ENCODE measurements around the gene ATP5PO. TPM values are rescaled to one million over a fixed set of nuclear protein-coding genes. Genes with fewer than 3 reads are reported as not detected.

Gene ATP5PO
- total RNA-seq, 4 donors from 2014 or later: 184 to 354 (median 297) TPM

DNA sequence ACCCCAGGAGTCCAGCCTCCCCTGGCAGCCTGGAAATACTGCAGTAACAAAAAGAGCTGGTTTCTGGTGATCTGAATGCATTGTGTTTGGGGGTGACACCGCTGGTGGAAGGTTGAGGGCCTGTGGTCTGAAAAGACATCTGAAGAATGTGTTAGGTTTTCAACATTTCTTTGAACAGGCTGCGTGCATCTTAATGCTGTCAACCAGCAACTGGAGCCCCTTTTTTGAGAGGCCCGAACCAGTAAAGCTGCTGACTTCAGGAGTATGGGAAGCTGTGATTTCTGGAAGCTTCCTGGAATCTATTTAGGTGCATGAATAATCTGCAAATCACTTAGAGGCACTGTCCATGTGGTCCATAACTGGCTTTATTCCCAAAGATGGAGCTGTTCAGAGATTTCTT lies 17.0 kb downstream of the ATP5PO start:
- Histone ChIP-seq H3K27ac (peak overlapping the region in 2 of 4 donors; percentile 37 to 52), H3K27me3 (no peaks in the 10 kb centered on the region), H3K36me3 (peaks cover 0 to 36% (median 6%) of the 10 kb centered on the region in 3 donors), H3K4me3 (no peak overlapping the region), H3K4me1 (peaks cover 5 to 23% (median 11%) of the 10 kb centered on the region in 3 donors), H3K9me3 (no peaks in the 10 kb centered on the region)
- intact Hi-C loops (cut with DNase I): no loop called here
- no peak for DNase-seq
- WGBS, 2 donors: 77 to 78% methylated on average over 2 to 3 of the region's 3 CpGs
- TF ChIP-seq CTCF (IDR thresholded peaks at IDR 0.05) (no peak), POLR2A (IDR thresholded peaks at IDR 0.05) (no peak)

GRCh38 chr21:33897739-33898138 lies 17.9 kb downstream of the ATP5PO start:
- H3K27me3 ChIP-seq: no peaks in the 10 kb centered on the region
- no peak for TF ChIP-seq CTCF (IDR thresholded peaks at IDR 0.05)
- TF ChIP-seq POLR2A (IDR thresholded peaks at IDR 0.05): no peak
- WGBS, 2 donors: 86 to 99% methylated on average over 3 of the region's 3 CpGs
- no peak overlapping the region for H3K27ac ChIP-seq
- no peak overlapping the region for H3K4me3 ChIP-seq
- H3K9me3 ChIP-seq: no peaks in the 10 kb centered on the region
- peaks cover 0 to 27% (median 6%) of the 10 kb centered on the region in 3 donors for H3K36me3 ChIP-seq
- intact Hi-C loops (cut with DNase I): no loop called here
- peaks cover 5 to 23% (median 11%) of the 10 kb centered on the region in 3 donors for H3K4me1 ChIP-seq
- DNase-seq: no peak

DNA sequence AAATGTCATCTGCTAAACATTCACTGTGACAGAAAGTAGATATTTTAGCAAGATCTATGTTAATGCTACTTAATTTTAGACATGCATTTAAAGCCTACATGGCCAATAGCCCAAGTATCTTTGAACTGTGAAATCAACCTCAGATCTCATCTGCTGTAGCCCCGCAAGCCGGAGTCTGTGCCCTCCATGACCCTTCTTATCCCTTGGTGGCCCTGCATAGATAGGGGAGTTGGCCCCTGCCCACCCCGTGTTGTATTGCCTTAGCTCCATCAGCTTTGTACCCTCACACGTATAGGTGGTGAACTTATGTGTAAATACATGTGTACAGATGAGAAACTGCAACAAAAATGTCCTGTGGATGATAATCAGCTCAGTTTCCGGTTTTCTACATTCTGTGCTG lies 18.5 kb downstream of the ATP5PO start:
- intact Hi-C loops (cut with DNase I): no loop called here
- DNase-seq: no peak
- Histone ChIP-seq H3K36me3 (peaks cover 0 to 21% (median 0%) of the 10 kb centered on the region in 3 donors), H3K27me3 (no peaks in the 10 kb centered on the region), H3K4me3 (no peak overlapping the region), H3K4me1 (peaks cover 5 to 23% (median 11%) of the 10 kb centered on the region in 3 donors), H3K27ac (no peak overlapping the region), H3K9me3 (no peaks in the 10 kb centered on the region)
- WGBS, 2 donors: 80 to 88% methylated on average over 5 of the region's 5 CpGs
- no peak for TF ChIP-seq CTCF (IDR thresholded peaks at IDR 0.05)

GRCh38 chr21:33896691-33897090 lies 18.9 kb downstream of the ATP5PO start:
- Histone ChIP-seq H3K4me3 (no peak overlapping the region), H3K9me3 (no peaks in the 10 kb centered on the region), H3K27me3 (no peaks in the 10 kb centered on the region), H3K4me1 (peaks cover 5 to 20% (median 11%) of the 10 kb centered on the region in 3 donors), H3K27ac (no peak overlapping the region), H3K36me3 (peaks cover 0 to 17% (median 0%) of the 10 kb centered on the region in 3 donors)
- intact Hi-C loops (cut with DNase I): no loop called here
- no peak for DNase-seq
- no peak for TF ChIP-seq CTCF (IDR thresholded peaks at IDR 0.05)
- TF ChIP-seq POLR2A (IDR thresholded peaks at IDR 0.05): no peak
- 66 to 83% methylated on average over 6 of the region's 6 CpGs for WGBS, 2 donors

- TF ChIP-seq CTCF (IDR thresholded peaks at IDR 0.05) (no peak), POLR2A (IDR thresholded peaks at IDR 0.05) (no peak)
- intact Hi-C loops (cut with DNase I): no loop called here
- H3K36me3 ChIP-seq: peaks cover 0 to 6% (median 0%) of the 10 kb centered on the region in 3 donors
- no peak overlapping the region for H3K4me3 ChIP-seq
- H3K27me3 ChIP-seq: no peaks in the 10 kb centered on the region
- H3K4me1 ChIP-seq: peaks cover 5 to 15% (median 11%) of the 10 kb centered on the region in 3 donors
- WGBS, 2 donors: 81 to 82% methylated on average over 25 to 28 of the region's 28 CpGs
- H3K9me3 ChIP-seq: no peaks in the 10 kb centered on the region
- H3K27ac ChIP-seq: no peak overlapping the region
- no peak for DNase-seq
Observed at GRCh38 chr21:33895356-33895755, 20.2 kb downstream of the ATP5PO start.

Measured in esophagus squamous epithelium (tissue), 5 donors.